Ectodermal cell (in vitro differentiated cells): ENCODE results near the gene ZNF451.

Experiments used
- H3K27ac ChIP-seq: 2 replicates; pipeline ENCODE4 v1.7.0; 2013; ENCODE audit warnings: mild to moderate bottlenecking, low read depth, low read length; ENCODE audit not compliant: insufficient read depth, poor library complexity, severe bottlenecking
- H3K27me3 ChIP-seq: 2 replicates; pipeline ENCODE4 v1.7.0; 2013; ENCODE audit warnings: mild to moderate bottlenecking, low read length; ENCODE audit not compliant: insufficient read depth, control insufficient read depth, poor library complexity, severe bottlenecking
- H3K36me3 ChIP-seq: one replicate; pipeline ENCODE4 v1.7.0; 2013; ENCODE audit warnings: low read length; ENCODE audit not compliant: control insufficient read depth, insufficient read depth
- H3K4me1 ChIP-seq: one replicate; pipeline ENCODE4 v1.7.0; 2013; ENCODE audit warnings: low read length; ENCODE audit not compliant: control insufficient read depth, insufficient read depth
- H3K4me3 ChIP-seq: 2 replicates; pipeline ENCODE4 v1.7.0; 2013; ENCODE audit warnings: low read depth, low read length, control low read depth; ENCODE audit not compliant: insufficient read depth
- H3K9me3 ChIP-seq: 2 replicates; pipeline ENCODE4 v1.7.0; 2013; ENCODE audit warnings: mild to moderate bottlenecking, low read length, moderate library complexity; ENCODE audit not compliant: control insufficient read depth
- WGBS, 2 experiments: methylation state at CpG; one replicate each; pipeline ENCODE4 v1.1.7; 2013; ENCODE audit warnings: missing lambda C conversion rate in 2 of 2; 5-methylcytosine and 5-hydroxymethylcytosine counted together

ZNF451 gene

GRCh38 chr6:57068061-57068460 lies 21.9 kb upstream of the ZNF451 start:
- WGBS, 2 experiments: 86 to 100% methylated on average over 1 of the region's 1 CpG
- Histone ChIP-seq H3K27ac (no peak overlapping the region), H3K36me3 (no peaks in the 10 kb centered on the region), H3K27me3 (no peaks in the 10 kb centered on the region), H3K4me1 (no peaks in the 10 kb centered on the region), H3K9me3 (no peaks in the 10 kb centered on the region), H3K4me3 (no peak overlapping the region)

- Histone ChIP-seq H3K27ac (no peak overlapping the region), H3K4me3 (no peak overlapping the region), H3K36me3 (no peaks in the 10 kb centered on the region), H3K4me1 (no peaks in the 10 kb centered on the region), H3K27me3 (no peaks in the 10 kb centered on the region), H3K9me3 (no peaks in the 10 kb centered on the region)
- 89 to 90% methylated on average over 4 of the region's 4 CpGs for WGBS, 2 experiments
These were observed 20.8 kb upstream of the ZNF451 start for GRCh38 chr6:57069228-57069627.

- Histone ChIP-seq H3K4me1 (no peaks in the 10 kb centered on the region), H3K27ac (no peak overlapping the region)
- WGBS, 2 experiments: 69 to 72% methylated on average over 9 of the region's 9 CpGs
These were observed 20.1 kb upstream of the ZNF451 start for GRCh38 chr6:57069920-57070331.

GRCh38 chr6:57072108-57072507 lies 17.9 kb upstream of the ZNF451 start:
- Histone ChIP-seq H3K4me1 (no peaks in the 10 kb centered on the region), H3K9me3 (no peaks in the 10 kb centered on the region), H3K27ac (no peak overlapping the region), H3K27me3 (no peaks in the 10 kb centered on the region), H3K4me3 (no peak overlapping the region), H3K36me3 (no peaks in the 10 kb centered on the region)
- 92 to 97% methylated on average over 3 of the region's 3 CpGs for WGBS, 2 experiments

More at GRCh38 chr6:57069920-57070331, 20.1 kb upstream of the ZNF451 start:
- Histone ChIP-seq H3K27me3 (no peaks in the 10 kb centered on the region), H3K4me3 (no peak overlapping the region), H3K9me3 (no peaks in the 10 kb centered on the region), H3K36me3 (no peaks in the 10 kb centered on the region)

GRCh38 chr6:57074383-57074782 lies 15.6 kb upstream of the ZNF451 start:
- 72 to 76% methylated on average over 8 of the region's 8 CpGs for whole genome bisulfite sequencing, 2 experiments
- Histone ChIP-seq H3K27me3 (no peaks in the 10 kb centered on the region), H3K9me3 (no peaks in the 10 kb centered on the region), H3K36me3 (no peaks in the 10 kb centered on the region), H3K4me3 (no peak overlapping the region), H3K27ac (no peak overlapping the region), H3K4me1 (no peaks in the 10 kb centered on the region)

- no peaks in the 10 kb centered on the region for H3K27me3 ChIP-seq
- H3K9me3 ChIP-seq: no peaks in the 10 kb centered on the region
- H3K36me3 ChIP-seq: no peaks in the 10 kb centered on the region
- no peak overlapping the region for H3K4me3 ChIP-seq
- no peak overlapping the region for H3K27ac ChIP-seq
- no peaks in the 10 kb centered on the region for H3K4me1 ChIP-seq
These were observed 14.9 kb upstream of the ZNF451 start for GRCh38 chr6:57075092-57075491.

GRCh38 chr6:57078531-57079207 lies 11.3 kb upstream of the ZNF451 start:
- no peaks in the 10 kb centered on the region for H3K4me1 ChIP-seq
- H3K36me3 ChIP-seq: no peaks in the 10 kb centered on the region
- no peak overlapping the region for H3K4me3 ChIP-seq
- no peak overlapping the region for H3K27ac ChIP-seq
- no peaks in the 10 kb centered on the region for H3K9me3 ChIP-seq
- H3K27me3 ChIP-seq: no peaks in the 10 kb centered on the region
- 90 to 100% methylated on average over 1 of the region's 1 CpG for WGBS, 2 experiments

GRCh38 chr6:57085471-57085870 lies 4.5 kb upstream of the ZNF451 start:
- no peak overlapping the region for H3K4me3 ChIP-seq
- no peak overlapping the region for H3K27ac ChIP-seq
- no peaks in the 10 kb centered on the region for H3K27me3 ChIP-seq
- H3K36me3 ChIP-seq: no peaks in the 10 kb centered on the region
- H3K4me1 ChIP-seq: peaks cover 8% of the 10 kb centered on the region
- 93% methylated on average over 1 of the region's 2 CpGs for WGBS, 2 experiments
- no peaks in the 10 kb centered on the region for H3K9me3 ChIP-seq

- Histone ChIP-seq H3K27ac (no peak overlapping the region), H3K4me3 (no peak overlapping the region), H3K27me3 (no peaks in the 10 kb centered on the region), H3K4me1 (peaks cover 9% of the 10 kb centered on the region), H3K36me3 (no peaks in the 10 kb centered on the region), H3K9me3 (no peaks in the 10 kb centered on the region)
- 81 to 83% methylated on average over 1 of the region's 1 CpG for WGBS, 2 experiments
These were observed 3.1 kb upstream of the ZNF451 start for GRCh38 chr6:57086843-57087242.

- H3K36me3 ChIP-seq: no peaks in the 10 kb centered on the region
- H3K27ac ChIP-seq: no peak overlapping the region
- H3K9me3 ChIP-seq: no peaks in the 10 kb centered on the region
- no peak overlapping the region for H3K4me3 ChIP-seq
- no peaks in the 10 kb centered on the region for H3K27me3 ChIP-seq
- WGBS, 2 experiments: 83 to 87% methylated on average over 1 to 3 of the region's 4 CpGs
- H3K4me1 ChIP-seq: peaks cover 19% of the 10 kb centered on the region
These were observed 2.1 kb upstream of the ZNF451 start for GRCh38 chr6:57087916-57088315.

- Histone ChIP-seq H3K4me1 (peaks cover 20% of the 10 kb centered on the region), H3K27me3 (no peaks in the 10 kb centered on the region), H3K4me3 (peak overlapping the region; percentile 56), H3K27ac (no peak overlapping the region), H3K36me3 (no peaks in the 10 kb centered on the region), H3K9me3 (no peaks in the 10 kb centered on the region)
- WGBS, 2 experiments: 50 to 92% methylated on average over 1 of the region's 3 CpGs
These were observed 723 bp upstream of the ZNF451 start for GRCh38 chr6:57089265-57089664.
